GM23338 (cell line): Measurements from ENCODE around the gene RAB11A. TPM values are rescaled to one million over a fixed set of nuclear protein-coding genes. Genes with fewer than 3 reads are reported as not detected.

Experiments used
- ATAC-seq: fragments of 200-7000 bp; cut with Tn5 transposase; 3 replicates; pipeline ENCODE4 v1.9.1; 2020
- DNase-seq: peaks from one replicate; pipeline ENCODE4 v3.0.0-alpha.2; 2015; ENCODE audit warnings: low spot score
- H2AFZ ChIP-seq: fragments of 200-600 bp; sonication (generic); 2 replicates; pipeline ENCODE4 v1.8.0; 2016; ENCODE audit warnings: antibody characterized with exemption, mild to moderate bottlenecking, moderate library complexity
- H3F3A ChIP-seq: fragments of 200-600 bp; sonication (generic); replicated peaks from 2 replicates; pipeline ENCODE4 v1.8.0; 2017; ENCODE audit warnings: antibody characterized with exemption, mixed run types, low read depth
- H3K27ac ChIP-seq: fragments of 200-600 bp; sonication (generic); 2 replicates; pipeline ENCODE4 v1.6.1; 2016; ENCODE audit warnings: low read depth
- H3K27me3 ChIP-seq: fragments of 200-600 bp; sonication (generic); 2 replicates; pipeline ENCODE4 v1.8.0; 2016; ENCODE audit warnings: mild to moderate bottlenecking, mixed run types, moderate library complexity; ENCODE audit not compliant: insufficient read depth
- H3K36me3 ChIP-seq: fragments of 200-600 bp; sonication (generic); 2 replicates; pipeline ENCODE4 v1.8.0; 2016; ENCODE audit warnings: mild to moderate bottlenecking; ENCODE audit not compliant: insufficient read depth
- H3K4me1 ChIP-seq: fragments of 200-600 bp; sonication (generic); 2 replicates; pipeline ENCODE4 v1.8.0; 2016; ENCODE audit warnings: mild to moderate bottlenecking, moderate library complexity; ENCODE audit not compliant: insufficient read depth
- H3K4me2 ChIP-seq: fragments of 200-600 bp; sonication (generic); 2 replicates; pipeline ENCODE4 v1.7.1; 2017; ENCODE audit warnings: mixed run types
- H3K4me3 ChIP-seq: fragments of 200-600 bp; sonication (generic); 2 replicates; pipeline ENCODE4 v1.6.1; 2016; ENCODE audit warnings: mixed run types
- H3K79me2 ChIP-seq: fragments of 200-600 bp; sonication (generic); replicated peaks from 2 replicates; pipeline ENCODE4 v1.8.0; 2017; ENCODE audit warnings: mild to moderate bottlenecking; ENCODE audit not compliant: insufficient read depth
- H3K9me2 ChIP-seq: fragments of 200-600 bp; sonication (generic); 2 replicates; pipeline ENCODE4 v1.8.0; 2017; ENCODE audit not compliant: insufficient read depth
- H4K20me1 ChIP-seq: fragments of 200-600 bp; sonication (generic); replicated peaks from 2 replicates; pipeline ENCODE4 v1.8.0; 2017; ENCODE audit warnings: mild to moderate bottlenecking; ENCODE audit not compliant: insufficient read depth
- H3K27ac Mint-ChIP-seq: 2 replicates; pipeline ENCODE4 v1.8.0; 2020; ENCODE audit warnings: inconsistent platforms, mild to moderate bottlenecking, moderate library complexity, mixed read lengths
- H3K27me3 Mint-ChIP-seq: 3 replicates; pipeline ENCODE4 v1.8.0; 2022; ENCODE audit warnings: low read depth, mild to moderate bottlenecking, moderate library complexity, mixed read lengths, inconsistent platforms; ENCODE audit not compliant: insufficient read depth, poor library complexity
- H3K36me3 Mint-ChIP-seq: 3 replicates; pipeline ENCODE4 v1.8.0; 2021; ENCODE audit warnings: low read depth, mild to moderate bottlenecking, inconsistent platforms, moderate library complexity, mixed read lengths
- H3K4me1 Mint-ChIP-seq: 3 replicates; pipeline ENCODE4 v1.8.0; 2020; ENCODE audit warnings: mild to moderate bottlenecking, inconsistent platforms, mixed read lengths
- H3K4me3 Mint-ChIP-seq: 3 replicates; pipeline ENCODE4 v1.8.0; 2021; ENCODE audit warnings: moderate library complexity, mild to moderate bottlenecking, inconsistent platforms, mixed read lengths
- H3K9me3 Mint-ChIP-seq: 3 replicates; pipeline ENCODE4 v1.8.0; 2020; ENCODE audit warnings: moderate library complexity, mild to moderate bottlenecking, inconsistent platforms, mixed read lengths
- CREB1 ChIP-seq: fragments of 250-450 bp; sonication (Bioruptor Pico); IDR thresholded peaks from 2 replicates; pipeline ENCODE4 v1.5.0; 2020; ENCODE audit warnings: low read depth, mild to moderate bottlenecking, moderate library complexity
- CTCF ChIP-seq, 2 experiments: fragments of 200-600 bp in 1 of 2; sonication (generic) in 1 of 2; conservative IDR thresholded peaks; 2 replicates each; pipeline versions ENCODE4 v1.5.1 to v1.6.1; 2016 to 2017; ENCODE audit warnings: antibody characterized with exemption in 2 of 2, low read depth in 2 of 2, mild to moderate bottlenecking in 2 of 2, moderate library complexity in 1 of 2
- ETS1 ChIP-seq: IDR thresholded peaks from 2 replicates; pipeline ENCODE4 v1.6.1; 2016; ENCODE audit warnings: antibody characterized with exemption
- EZH2 ChIP-seq: fragments of 200-600 bp; sonication (generic); IDR thresholded peaks from one replicate; pipeline ENCODE4 v1.8.0; 2017; ENCODE audit warnings: antibody characterized with exemption, mild to moderate bottlenecking, low read depth; ENCODE audit not compliant: unreplicated experiment
- EZH2phosphoT487 ChIP-seq: fragments of 200-600 bp; sonication (generic); IDR thresholded peaks from one replicate; pipeline ENCODE4 v1.8.1; 2018; ENCODE audit warnings: antibody characterized with exemption; ENCODE audit not compliant: unreplicated experiment
- JUNB ChIP-seq: IDR thresholded peaks from one replicate; pipeline ENCODE4 v1.6.1; 2016; ENCODE audit warnings: antibody characterized with exemption; ENCODE audit not compliant: unreplicated experiment
- NANOG ChIP-seq: IDR thresholded peaks from 2 replicates; pipeline ENCODE4 v1.6.1; 2016; ENCODE audit warnings: antibody characterized with exemption, borderline replicate concordance
- ZNF114 ChIP-seq: fragments of 250-450 bp; sonication (Bioruptor Pico); IDR thresholded peaks from 2 replicates; pipeline ENCODE4 v1.5.0; 2020; ENCODE audit warnings: mild to moderate bottlenecking, moderate library complexity
- ZNF462 ChIP-seq: fragments of 250-450 bp; sonication (Bioruptor Pico); IDR thresholded peaks from 2 replicates; pipeline ENCODE4 v1.5.0; 2020; ENCODE audit warnings: mild to moderate bottlenecking, moderate library complexity
- polyA plus RNA-seq: library from polyadenylated mRNA; unstranded; fragments of >200 nt; fragmentation: Nextera tagmentation; extraction: Ambion mirVana; gene quantifications from 2 replicates; pipeline ENCODE4 v1.2.1, GENCODE V29; 2016
- total RNA-seq: library from RNA; depleted of rRNA; stranded (reverse); fragments of >200 nt; shearing (Covaris generic); gene quantifications from 2 replicates; pipeline ENCODE4 v1.2.3, GENCODE V29; 2014

The RAB11A gene
- total and polyA plus RNA-seq, 2 experiments from 2014 or later = 251 to 369 TPM

- TF ChIP-seq ZNF462 (CRISPR knock-in tag) = no peak
- TF ChIP-seq EZH2 = no peak
- no peak for TF ChIP-seq ZNF114
- TF ChIP-seq CREB1 (CRISPR knock-in tag) = no peak
- TF ChIP-seq NANOG = no peak
These were observed 46.0 kb downstream of the RAB11A start (continued) for GRCh38 chr15:65914981-65915925.

GRCh38 chr15:65916041-65916663 is 46.9 kb downstream of the RAB11A start:
- Mint-ChIP-seq H3K27me3 (peaks cover 4% of the 10 kb centered on the region), H3K4me1 (peaks cover 16% of the 10 kb centered on the region; the same call in 2 of the 3 replicates), H3K9me3 (no peaks in the 10 kb centered on the region), H3K4me3 (no peak overlapping the region), H3K27ac (no peak overlapping the region), H3K36me3 (peaks cover 1% of the 10 kb centered on the region; the same call in 1 of the 3 replicates)
- no peaks in the 10 kb centered on the region for H3F3A ChIP-seq
- no peaks in the 10 kb centered on the region for H3K9me2 ChIP-seq
- H3K79me2 ChIP-seq = no peaks in the 10 kb centered on the region
- H3K36me3 ChIP-seq = no peaks in the 10 kb centered on the region
- H3K4me3 ChIP-seq = no peak overlapping the region
- no peak overlapping the region for H3K27ac ChIP-seq
- no peak for ATAC-seq
- H3K4me2 ChIP-seq = no peak overlapping the region
- H4K20me1 ChIP-seq = 0 out of 2 replicates have a peak, but pooled peaks cover 2% of the 10 kb centered on the region
- DNase-seq = no peak
- H3K27me3 ChIP-seq = no peaks in the 10 kb centered on the region
- H3K4me1 ChIP-seq = no peaks in the 10 kb centered on the region
- no peak overlapping the region for H2AFZ ChIP-seq
- no peak for TF ChIP-seq ETS1
- TF ChIP-seq CTCF (conservative IDR thresholded peaks at IDR 0.05; ENCODE audit: low read depth in 2 of 2) = no peak
- no peak for TF ChIP-seq CREB1 (CRISPR knock-in tag)
- no peak for TF ChIP-seq ZNF114
- TF ChIP-seq JUNB = no peak
- TF ChIP-seq EZH2 = no peak
- TF ChIP-seq EZH2phosphoT487 = no peak
